ENCODE measurements around the gene HMGB2. TPM values are rescaled to one million over a fixed set of nuclear protein-coding genes. Genes with fewer than 3 reads are reported as not detected.

HMGB2 gene
- polyA plus RNA-seq, 3 donors, result 129 to 299 (median 248) TPM

- Histone ChIP-seq H3K9me3 (replicated peaks in 1 of 2; ENCODE audit: control insufficient read depth in 1 of 2, insufficient read depth in 1 of 2, low read length in 2 of 2) (no peaks in the 10 kb centered on the region), H3K27me3 (ENCODE audit: control insufficient read depth in 2 of 2, insufficient read depth in 2 of 2, low read length in 2 of 2) (no peaks in the 10 kb centered on the region), H3K4me1 (ENCODE audit: control insufficient read depth in 1 of 2, insufficient read depth in 2 of 2, low read length in 2 of 2) (peaks cover 5 to 19% of the 10 kb centered on the region in 2 donors), H3K9ac (ENCODE audit: insufficient read depth, low read length, poor library complexity, severe bottlenecking) (no peak overlapping the region), H3K4me3 (replicated peaks in 1 of 3; ENCODE audit: low read depth in 2 of 3, low read length in 3 of 3) (no peak overlapping the region), H3K4me2 (replicated peaks; ENCODE audit: extremely low read depth, low read length, poor library complexity, severe bottlenecking) (no peak overlapping the region), H3K36me3 (replicated peaks in 1 of 2; ENCODE audit: control insufficient read depth in 1 of 2, insufficient read depth in 2 of 2, low read length in 2 of 2) (no peaks in the 10 kb centered on the region), H4K20me1 (ENCODE audit: insufficient read depth, low read length) (no peaks in the 10 kb centered on the region), H3K79me2 (ENCODE audit: insufficient read depth, low read length) (peaks cover 14% of the 10 kb centered on the region), H2AFZ (ENCODE audit: insufficient read depth, low read depth, low read length, poor library complexity, severe bottlenecking) (no peak overlapping the region), H3K27ac (ENCODE audit: low read depth in 1 of 2, low read length in 2 of 2) (no peak overlapping the region)
- H3K36me3 Mint-ChIP-seq, result no peaks in the 10 kb centered on the region
- peaks cover 0 to 1% (median 0%) of the 10 kb centered on the region in 3 donors for H3K27me3 Mint-ChIP-seq (ENCODE audit: low read depth in 3 of 3)
- TF ChIP-seq CTCF (IDR thresholded peaks at IDR 0.05), result no peak
- no peak overlapping the region for H3K27ac Mint-ChIP-seq
- H3K4me3 Mint-ChIP-seq, result no peak overlapping the region
- peaks cover 0 to 2% (median 0%) of the 10 kb centered on the region in 7 donors for H3K9me3 Mint-ChIP-seq
- no peak for DNase-seq
- peaks cover 17% of the 10 kb centered on the region for H3K4me1 Mint-ChIP-seq
- intact Hi-C loops (cut with micrococcal nuclease), result loop anchor here in 1 of 2 donors (5.0 kb wide), 1 partner anchor 50 kb away; no protein-coding TSS in a partner anchor
Measured at GRCh38 chr4:173367285-173367684, 33.1 kb upstream of the HMGB2 start.

GRCh38 chr4:173365359-173365996 is 31.3 kb upstream of the HMGB2 start:
- intact Hi-C loops (cut with micrococcal nuclease), result loop anchor here in 1 of 2 donors (5.0 kb wide), 1 partner anchor 52 kb away; no protein-coding TSS in a partner anchor
- WGBS (ENCODE audit: insufficient coverage), result no CpG with 5 or more reads among the region's 2 CpGs
- H2AFZ ChIP-seq (ENCODE audit: insufficient read depth, low read depth, low read length, poor library complexity, severe bottlenecking), result no peak overlapping the region
- no peaks in the 10 kb centered on the region for H3K79me2 ChIP-seq (ENCODE audit: insufficient read depth, low read length)
- no peaks in the 10 kb centered on the region for H3K27me3 ChIP-seq (ENCODE audit: control insufficient read depth in 2 of 2, insufficient read depth in 2 of 2, low read length in 2 of 2)
- Mint-ChIP-seq H3K36me3 (no peaks in the 10 kb centered on the region), H3K9me3 (no peaks in the 10 kb centered on the region), H3K27ac (no peak overlapping the region), H3K4me1 (peaks cover 18% of the 10 kb centered on the region), H3K4me3 (peak overlapping the region in 1 of 2 donors; percentile 20), H3K27me3 (ENCODE audit: low read depth in 3 of 3) (peaks cover 0 to 3% (median 1%) of the 10 kb centered on the region in 3 donors)
- H3K9me3 ChIP-seq (replicated peaks in 1 of 2; ENCODE audit: control insufficient read depth in 1 of 2, insufficient read depth in 1 of 2, low read length in 2 of 2), result no peaks in the 10 kb centered on the region
- no peak for TF ChIP-seq CTCF (IDR thresholded peaks at IDR 0.05)
- no peak overlapping the region for H3K27ac ChIP-seq (ENCODE audit: low read depth in 1 of 2, low read length in 2 of 2)
- no peak overlapping the region for H3K4me2 ChIP-seq (replicated peaks; ENCODE audit: extremely low read depth, low read length, poor library complexity, severe bottlenecking)
- peaks cover 5 to 15% of the 10 kb centered on the region in 2 donors for H3K4me1 ChIP-seq (ENCODE audit: control insufficient read depth in 1 of 2, insufficient read depth in 2 of 2, low read length in 2 of 2)
- H3K4me3 ChIP-seq (replicated peaks in 1 of 3; ENCODE audit: low read depth in 2 of 3, low read length in 3 of 3), result no peak overlapping the region
- no peak for DNase-seq
- no peaks in the 10 kb centered on the region for H4K20me1 ChIP-seq (ENCODE audit: insufficient read depth, low read length)
- H3K9ac ChIP-seq (ENCODE audit: insufficient read depth, low read length, poor library complexity, severe bottlenecking), result no peak overlapping the region
- no peaks in the 10 kb centered on the region for H3K36me3 ChIP-seq (replicated peaks in 1 of 2; ENCODE audit: control insufficient read depth in 1 of 2, insufficient read depth in 2 of 2, low read length in 2 of 2)
